HL-60 (cell line): ENCODE data around the gene ESRRA.

Experiments
- REST ChIP-seq: IDR thresholded peaks from 2 replicates; pipeline ENCODE4 v1.6.1; 2012; ENCODE audit warnings: low read depth; ENCODE audit not compliant: insufficient replicate concordance
- TF ChIP-seq, protein P1 (sequence below): IDR thresholded peaks from one replicate; pipeline ENCODE4 v1.5.1; 2011; ENCODE audit warnings: low read length, control low read depth, inconsistent platforms; ENCODE audit not compliant: insufficient read depth

- no peak for TF ChIP-seq REST
- TF ChIP-seq, protein P1, sequence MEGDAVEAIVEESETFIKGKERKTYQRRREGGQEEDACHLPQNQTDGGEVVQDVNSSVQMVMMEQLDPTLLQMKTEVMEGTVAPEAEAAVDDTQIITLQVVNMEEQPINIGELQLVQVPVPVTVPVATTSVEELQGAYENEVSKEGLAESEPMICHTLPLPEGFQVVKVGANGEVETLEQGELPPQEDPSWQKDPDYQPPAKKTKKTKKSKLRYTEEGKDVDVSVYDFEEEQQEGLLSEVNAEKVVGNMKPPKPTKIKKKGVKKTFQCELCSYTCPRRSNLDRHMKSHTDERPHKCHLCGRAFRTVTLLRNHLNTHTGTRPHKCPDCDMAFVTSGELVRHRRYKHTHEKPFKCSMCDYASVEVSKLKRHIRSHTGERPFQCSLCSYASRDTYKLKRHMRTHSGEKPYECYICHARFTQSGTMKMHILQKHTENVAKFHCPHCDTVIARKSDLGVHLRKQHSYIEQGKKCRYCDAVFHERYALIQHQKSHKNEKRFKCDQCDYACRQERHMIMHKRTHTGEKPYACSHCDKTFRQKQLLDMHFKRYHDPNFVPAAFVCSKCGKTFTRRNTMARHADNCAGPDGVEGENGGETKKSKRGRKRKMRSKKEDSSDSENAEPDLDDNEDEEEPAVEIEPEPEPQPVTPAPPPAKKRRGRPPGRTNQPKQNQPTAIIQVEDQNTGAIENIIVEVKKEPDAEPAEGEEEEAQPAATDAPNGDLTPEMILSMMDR = no peak
Measured at GRCh38 chr11:64357904-64358535, 52.7 kb downstream of the ESRRA start.
